ENCODE results near the gene AOAH.
"Not testable (repeated sequence)": the region's sequence is repeated elsewhere in the genome, so short reads cannot be mapped to it uniquely, and the experiment has no call there.

Gene AOAH

GRCh38 chr7:36513393-36513792 lies 210.9 kb downstream of the AOAH start:
- DNase-seq (ENCODE audit: low read depth in 1 of 2, low spot score in 1 of 2): no peak

- no peak for DNase-seq (ENCODE audit: low read depth in 1 of 2, low spot score in 1 of 2)
Measured at GRCh38 chr7:36512616-36513015, 211.7 kb downstream of the AOAH start.

DNA sequence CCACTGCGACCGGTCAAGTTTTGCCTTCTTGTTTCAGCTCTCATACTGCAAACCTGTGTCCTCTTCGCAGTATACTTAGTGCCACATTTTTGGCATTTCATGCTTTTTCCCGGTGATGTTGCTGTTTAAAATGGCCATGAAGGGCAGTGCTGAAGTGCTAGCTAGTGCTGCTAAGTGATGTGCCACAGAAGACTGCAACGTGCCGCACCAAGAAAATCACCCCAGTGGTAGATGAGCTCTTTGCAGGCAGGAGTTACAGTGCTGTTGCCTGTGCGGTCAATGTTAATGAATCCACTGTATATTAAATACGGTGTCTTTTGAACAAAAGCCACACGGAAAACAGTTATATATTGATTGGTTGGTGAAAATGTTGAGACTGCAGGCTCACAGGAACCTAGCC lies 214.3 kb downstream of the AOAH start:
- DNase-seq (ENCODE audit: low read depth in 1 of 2, low spot score in 1 of 2): no peak

DNA sequence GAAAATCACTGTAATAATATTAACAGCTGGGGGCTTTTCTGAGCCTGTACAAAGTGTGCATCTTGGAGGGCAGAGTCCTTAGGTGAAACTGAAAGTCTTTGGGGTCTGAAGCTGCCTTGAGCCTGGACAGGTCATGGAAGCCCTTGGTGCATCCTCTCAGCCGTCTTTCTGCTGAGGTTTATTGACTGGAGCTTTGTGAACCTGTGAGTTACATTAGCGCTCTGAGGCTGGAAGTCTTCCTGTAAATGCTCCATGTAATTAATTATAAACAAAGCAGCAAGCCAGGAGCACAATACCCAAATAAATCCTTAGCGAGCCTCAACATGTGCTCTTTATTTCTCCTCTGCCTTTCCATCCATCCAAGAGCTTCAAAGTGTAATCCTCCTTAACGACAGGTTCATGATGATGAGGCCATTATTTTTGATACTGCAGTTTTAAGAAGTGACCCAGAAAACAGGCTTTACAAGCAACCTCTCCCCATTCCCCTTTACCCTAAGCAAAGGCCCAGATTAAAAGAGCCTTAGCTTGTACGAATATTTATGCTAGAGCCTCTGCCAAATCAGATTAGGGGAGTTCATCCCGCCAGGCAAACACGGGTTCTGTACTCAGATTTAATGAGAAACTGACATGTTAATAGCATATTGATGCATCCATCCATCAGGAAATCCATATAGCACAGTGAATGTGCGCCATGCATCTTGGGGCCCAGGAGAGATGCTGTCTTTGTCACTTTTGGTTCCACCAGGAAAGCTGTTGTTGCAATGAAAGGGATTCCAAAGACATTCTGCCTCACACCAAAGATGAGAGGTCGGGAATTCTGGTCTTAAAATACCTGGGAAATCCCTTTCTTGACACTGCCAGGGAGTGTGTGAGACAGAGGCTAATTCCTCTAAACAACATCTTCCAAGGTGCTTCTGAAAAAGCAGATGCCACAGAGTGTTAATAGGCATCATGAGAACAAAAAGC lies 216.5 kb downstream of the AOAH start:
- no peak for DNase-seq (ENCODE audit: low read depth in 1 of 2, low spot score in 1 of 2)

DNA sequence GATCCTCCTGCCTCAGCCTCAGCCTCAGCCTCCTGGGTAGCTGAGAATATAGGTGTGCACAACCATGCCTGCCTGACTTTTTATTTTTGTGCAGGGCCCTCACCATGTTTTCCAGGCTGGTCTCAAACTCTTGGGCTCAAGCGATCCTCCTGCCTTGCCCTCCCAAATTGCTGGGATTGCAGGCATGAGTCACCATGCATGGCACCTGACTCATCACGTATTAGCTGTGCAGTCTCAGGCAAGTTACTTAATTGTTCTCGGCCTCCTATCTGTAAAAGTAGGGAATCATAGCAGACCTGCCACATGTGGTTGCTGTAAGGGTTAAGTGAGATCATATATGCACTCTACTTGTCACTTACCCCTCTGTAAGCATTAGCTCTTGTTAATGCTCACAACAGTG lies 217.5 kb downstream of the AOAH start:
- no peak for DNase-seq (ENCODE audit: low read depth in 1 of 2, low spot score in 1 of 2)

DNA sequence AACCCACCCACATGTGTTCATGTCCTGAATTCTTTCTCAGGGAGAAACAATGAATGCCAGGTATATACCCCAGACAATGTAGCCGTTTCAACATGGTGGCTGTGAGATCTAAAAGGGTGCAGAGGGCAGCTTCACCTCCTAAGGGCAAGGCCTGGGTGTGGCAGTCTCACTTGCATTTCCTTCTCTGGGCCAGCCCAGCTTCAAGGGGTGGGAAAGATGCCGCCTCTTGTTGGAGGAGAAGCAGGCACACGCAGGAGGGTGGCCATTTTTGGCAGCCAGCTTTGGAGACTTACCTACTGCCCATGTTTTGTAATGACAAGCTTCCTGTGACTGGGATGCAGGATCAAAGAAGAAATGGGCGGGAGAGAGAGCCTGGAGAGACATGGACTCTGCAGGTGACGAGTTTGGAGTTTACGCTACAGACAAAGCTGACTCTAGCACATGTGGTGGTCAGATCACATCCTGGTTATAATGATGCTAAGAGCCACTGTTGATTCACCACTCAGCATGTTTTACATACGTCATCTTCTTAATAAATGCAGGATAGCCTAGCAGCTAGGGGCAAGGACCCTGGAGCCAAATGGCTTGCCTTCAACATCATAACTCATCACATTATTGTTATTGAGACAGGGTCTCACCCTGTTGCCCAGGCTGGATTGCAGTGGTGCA lies 218.0 kb downstream of the AOAH start:
- no peak for DNase-seq (ENCODE audit: low read depth in 1 of 2, low spot score in 1 of 2)

DNA sequence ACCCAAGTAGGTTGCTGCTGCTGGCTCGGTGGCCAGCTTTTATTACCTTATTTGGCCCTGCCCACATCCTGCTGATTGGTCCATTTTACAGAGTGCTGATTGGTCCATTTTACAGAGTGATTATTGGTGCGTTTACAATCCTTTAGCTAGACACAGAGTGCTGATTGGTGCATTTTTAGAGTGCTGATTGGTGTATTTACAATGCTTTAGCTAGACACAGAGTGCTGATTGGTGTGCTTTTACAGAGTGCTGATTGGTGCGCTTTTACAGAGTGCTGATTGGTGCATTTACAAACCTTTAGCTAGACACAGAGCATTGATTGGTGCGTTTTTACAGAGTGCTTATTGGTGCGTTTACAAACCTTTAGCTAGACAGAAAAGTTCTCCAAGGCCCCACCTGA lies 219.7 kb downstream of the AOAH start:
- not testable (repeated sequence) for DNase-seq (ENCODE audit: low read depth in 1 of 2, low spot score in 1 of 2)

DNA sequence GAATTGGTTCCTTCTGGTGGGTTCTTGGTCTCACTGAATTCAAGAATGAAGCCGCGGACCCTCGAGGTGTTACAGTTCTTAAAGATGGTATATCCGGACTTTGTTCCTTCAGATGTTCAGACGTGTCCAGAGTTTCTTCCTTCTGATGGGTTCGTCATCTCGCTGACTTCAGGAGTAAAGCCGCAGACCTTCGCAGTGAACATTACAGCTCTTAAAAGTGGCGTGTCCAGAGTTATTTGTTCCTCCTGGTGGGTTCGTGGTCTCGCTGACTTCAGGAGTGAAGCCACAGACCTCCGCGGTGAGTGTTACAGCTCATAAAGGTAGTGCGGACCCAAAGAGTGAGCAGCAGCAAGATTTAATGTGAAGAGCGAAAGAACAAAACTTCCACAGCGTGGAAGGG lies 220.1 kb downstream of the AOAH start:
- not testable (repeated sequence) for DNase-seq (ENCODE audit: low read depth in 1 of 2, low spot score in 1 of 2)

- no peak for DNase-seq (ENCODE audit: low read depth in 1 of 2, low spot score in 1 of 2)
Measured at GRCh38 chr7:36497775-36498174, 226.5 kb downstream of the AOAH start.

- DNase-seq (ENCODE audit: low read depth in 1 of 2, low spot score in 1 of 2): not testable (repeated sequence)
Measured at GRCh38 chr7:36497176-36497575, 227.1 kb downstream of the AOAH start.

DNA sequence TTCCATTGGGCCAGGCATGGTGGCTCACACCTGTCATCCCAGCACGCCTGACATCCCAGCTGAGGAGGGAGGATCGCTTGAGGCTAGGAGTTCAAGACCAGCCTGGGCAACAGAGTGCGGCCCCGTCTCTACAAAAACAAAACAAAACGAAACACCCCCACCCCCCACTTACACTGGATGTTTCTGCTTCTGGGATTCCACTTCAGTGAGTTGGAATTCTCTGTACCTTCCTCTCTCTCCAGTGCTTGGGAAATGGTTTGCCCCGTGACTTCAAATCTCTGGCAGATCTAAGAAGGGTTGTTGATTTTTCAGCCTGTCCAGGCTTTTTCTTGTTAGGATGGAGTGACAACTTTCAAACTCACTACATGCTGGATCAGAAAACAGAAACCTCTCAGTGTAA lies 227.7 kb downstream of the AOAH start:
- no peak for DNase-seq (ENCODE audit: low read depth in 1 of 2, low spot score in 1 of 2)

DNA sequence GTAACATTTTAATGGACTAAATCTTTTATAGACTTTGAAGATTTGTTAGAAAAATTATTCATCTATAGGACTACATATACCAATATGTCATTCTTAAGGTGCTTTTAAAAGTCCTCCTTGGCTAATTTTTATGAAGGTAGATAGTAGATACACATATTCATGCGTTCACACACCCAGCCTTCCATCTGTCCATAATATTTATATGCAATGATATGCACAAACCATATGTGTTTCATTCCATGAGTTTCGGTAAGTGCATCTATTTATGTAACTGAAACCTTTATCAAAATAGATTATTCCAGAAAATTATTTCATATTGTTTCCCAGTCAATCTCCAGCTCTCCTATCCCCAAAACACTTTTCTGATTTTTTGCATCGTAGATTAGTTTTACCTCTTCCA lies 233.0 kb downstream of the AOAH start:
- no peak for DNase-seq (ENCODE audit: low read depth in 1 of 2, low spot score in 1 of 2)

DNA sequence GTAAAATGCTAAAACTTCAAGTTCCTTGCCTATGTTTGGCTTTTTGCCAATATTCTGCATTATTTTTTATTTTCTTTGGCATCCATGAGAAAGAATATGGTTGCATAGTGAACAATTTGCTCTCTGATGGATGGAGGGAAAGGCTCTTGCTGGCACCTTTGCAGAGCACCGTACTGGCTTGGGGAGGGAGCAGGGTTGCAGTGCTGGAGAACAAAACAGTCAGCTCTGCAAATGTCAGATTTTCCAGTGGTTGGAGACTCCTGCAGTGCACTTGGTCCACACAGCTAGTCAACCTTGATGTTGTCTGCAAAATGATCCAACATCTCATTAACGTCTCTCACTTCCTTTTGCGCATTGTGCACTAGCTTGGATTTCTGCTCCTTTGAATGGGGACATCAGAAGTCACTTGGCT lies 233.9 kb downstream of the AOAH start:
- DNase-seq (ENCODE audit: low read depth in 1 of 2, low spot score in 1 of 2): no peak

DNA sequence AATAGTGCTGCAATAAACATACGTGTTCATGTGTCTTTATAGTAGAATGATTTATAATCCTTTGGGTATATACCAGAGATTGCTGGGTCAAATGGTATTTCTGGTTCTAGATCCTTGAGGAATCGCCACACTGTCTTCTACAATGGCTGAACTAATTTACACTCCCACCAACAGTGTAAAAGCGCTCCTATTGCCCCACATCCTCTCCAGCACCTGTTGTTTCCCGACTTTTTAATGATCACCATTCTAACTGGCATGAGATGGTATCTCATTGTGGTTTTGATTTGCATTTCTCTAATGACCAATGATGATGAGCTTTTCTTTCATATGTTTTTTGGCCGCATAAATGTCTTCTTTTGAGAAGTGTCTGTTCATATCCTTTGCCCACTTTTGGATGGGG lies 235.6 kb downstream of the AOAH start:
- not testable (repeated sequence) for DNase-seq (ENCODE audit: low read depth in 1 of 2, low spot score in 1 of 2)

GRCh38 chr7:36487756-36488336 lies 236.4 kb downstream of the AOAH start:
- DNase-seq (ENCODE audit: low read depth in 1 of 2, low spot score in 1 of 2): no peak

DNA sequence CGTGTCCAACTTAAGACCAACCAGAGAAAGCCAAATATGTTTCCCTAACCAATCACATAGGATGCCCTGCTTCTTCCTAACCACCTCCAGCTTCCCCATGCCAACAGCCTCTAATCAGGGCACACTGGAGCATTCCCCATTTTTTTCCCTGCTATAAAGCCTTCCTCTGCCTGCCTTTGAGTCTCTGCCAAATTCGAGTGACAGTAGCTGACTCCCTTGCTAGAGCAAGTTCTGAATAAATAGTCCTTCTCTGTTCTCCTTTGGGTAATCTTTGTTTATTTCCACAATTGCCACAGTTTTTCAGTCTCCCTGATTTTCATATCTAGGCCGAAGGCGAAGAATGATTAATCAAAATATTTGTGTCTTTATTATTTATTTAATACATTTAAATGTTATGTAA lies 238.0 kb downstream of the AOAH start:
- DNase-seq (ENCODE audit: low read depth in 1 of 2, low spot score in 1 of 2): no peak

- no peak for DNase-seq (ENCODE audit: low read depth in 1 of 2, low spot score in 1 of 2)
Measured at GRCh38 chr7:36484265-36484664, 240.0 kb downstream of the AOAH start.

- DNase-seq (ENCODE audit: low read depth in 1 of 2, low spot score in 1 of 2): not testable (repeated sequence)
Measured at GRCh38 chr7:36483853-36484252, 240.4 kb downstream of the AOAH start.

- DNase-seq (ENCODE audit: low read depth in 1 of 2, low spot score in 1 of 2): no peak
Measured at GRCh38 chr7:36478745-36479144, 245.5 kb downstream of the AOAH start.

DNA sequence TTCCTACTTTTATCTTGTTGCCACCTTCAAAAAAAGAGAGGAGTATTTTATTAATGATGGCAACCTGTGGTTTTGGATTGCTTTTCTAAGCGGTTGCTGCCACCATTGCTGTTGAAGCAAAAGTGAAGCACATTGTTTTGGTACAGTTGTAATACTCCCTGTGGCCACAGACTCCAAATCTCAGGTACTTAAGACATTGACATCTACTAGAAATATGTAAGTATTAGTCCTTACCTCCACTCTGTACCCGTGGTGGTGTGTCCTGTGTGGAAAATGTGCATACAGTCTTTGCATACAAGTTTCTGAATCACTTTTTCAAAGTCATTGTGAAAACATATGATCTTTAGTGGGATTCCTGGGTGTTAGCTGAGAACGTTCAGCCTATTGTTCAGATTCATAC lies 248.9 kb downstream of the AOAH start:
- DNase-seq (ENCODE audit: low read depth in 1 of 2, low spot score in 1 of 2): no peak

DNA sequence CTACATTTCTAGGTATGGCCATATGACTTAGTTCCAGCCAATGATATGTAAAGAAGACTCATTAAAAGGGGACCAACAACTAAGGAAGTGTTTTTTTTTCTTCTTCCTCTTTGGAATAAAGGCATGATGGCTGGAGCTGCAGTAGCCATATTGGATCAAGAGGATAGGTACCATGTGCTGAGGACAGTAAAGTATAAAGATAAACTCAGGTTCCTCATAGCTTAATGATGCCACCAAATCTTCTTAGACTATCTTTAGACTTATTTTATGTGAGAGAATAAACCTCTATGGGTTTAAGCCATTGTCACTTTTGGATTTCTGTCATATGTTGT lies 249.3 kb downstream of the AOAH start:
- no peak for DNase-seq (ENCODE audit: low read depth in 1 of 2, low spot score in 1 of 2)
